K562 (cell line): ENCODE results near the gene OXNAD1. TPM values are rescaled to one million over a fixed set of nuclear protein-coding genes. Genes with fewer than 3 reads are reported as not detected.
A peak's percentile ranks its signal among the peaks of the same experiment; 100 is the strongest.

Experiments
- CHD4 ChIP-seq: fragments of 200-600 bp; sonication (generic); IDR thresholded peaks from 3 replicates; pipeline ENCODE4 v1.6.1; 2012; ENCODE audit warnings: low read depth, mild to moderate bottlenecking, mixed read lengths, low read length, inconsistent platforms; ENCODE audit not compliant: insufficient read depth, insufficient replicate concordance, poor library complexity, severe bottlenecking
- CREM ChIP-seq: IDR thresholded peaks from 2 replicates; pipeline ENCODE4 v1.6.1; 2014; ENCODE audit warnings: antibody characterized with exemption, low read depth
- RAD51 ChIP-seq: fragments of 450-650 bp; IDR thresholded peaks from 2 replicates; pipeline ENCODE4 v1.7.1; 2016; ENCODE audit warnings: low read depth, mild to moderate bottlenecking, borderline replicate concordance
- RFX5 ChIP-seq: IDR thresholded peaks from 2 replicates; pipeline ENCODE4 v1.6.1; 2011; ENCODE audit warnings: low read depth, mild to moderate bottlenecking, improper control_type of control experiment, low read length
- SMARCA5 ChIP-seq: fragments of 450-650 bp; IDR thresholded peaks from 2 replicates; pipeline ENCODE4 v1.6.1; 2016
- ZNF436 ChIP-seq: fragments of 250-450, 450-650 bp; sonication (Bioruptor Pico); formaldehyde crosslinking; IDR thresholded peaks from 2 replicates; pipeline ENCODE4 v1.7.0; 2020; ENCODE audit warnings: mild to moderate bottlenecking
- ZNF57 ChIP-seq: fragments of 450-650 bp; formaldehyde crosslinking; IDR thresholded peaks from 2 replicates; pipeline ENCODE4 v1.4.0; 2020; ENCODE audit warnings: mild to moderate bottlenecking, moderate library complexity
- polyA plus RNA-seq, 8 experiments: library from polyadenylated mRNA; depleted of rRNA in 4 of 8; stranded (reverse) in 5 of 8; unstranded in 3 of 8; fragments of >200 nt; fragmentation: Nextera tagmentation in 2 of 8; fragmentation: Illumina TruSeq in 1 of 8; extraction: Ambion mirVana in 2 of 8; extraction: Trizol in 1 of 8; gene quantifications; 2 replicates each; pipeline versions ENCODE4 v1.2.1 to v1.2.3, GENCODE V29; 2011 to 2014; ENCODE audit warnings: inconsistent platforms in 1 of 8, missing spikeins in 1 of 8
- total RNA-seq, 7 experiments: library from RNA; depleted of rRNA in 6 of 7; stranded (reverse); fragments of >200 nt in 6 of 7; fragmentation: Illumina TruSeq in 2 of 7; extraction: Trizol in 2 of 7; gene quantifications; 2 replicates each; pipeline versions ENCODE4 v1.2.1 to v1.2.3, GENCODE V29; 2011 to 2021; ENCODE audit warnings: low replicate concordance in 1 of 7
- TF ChIP-seq, protein P1 (sequence below): sonication (generic); formaldehyde crosslinking; IDR thresholded peaks from 2 replicates; pipeline ENCODE4 v1.8.1; 2023; ENCODE audit warnings: mild to moderate bottlenecking, missing genetic modification reagents
- TF ChIP-seq, protein P2 (sequence below), 3 experiments: IDR thresholded peaks in 2 of 3; conservative IDR thresholded peaks in 1 of 3; 2 replicates each; pipeline ENCODE4 v1.5.1; 2011 to 2012; ENCODE audit warnings: low read length in 3 of 3, mild to moderate bottlenecking in 3 of 3, control low read depth in 2 of 3, improper control_type of control experiment in 1 of 3, inconsistent platforms in 1 of 3, low read depth in 1 of 3, mixed read lengths in 1 of 3, moderate library complexity in 1 of 3; ENCODE audit not compliant: insufficient read depth in 2 of 3
- TF ChIP-seq, protein P3 (sequence below): sonication (generic); formaldehyde crosslinking; IDR thresholded peaks from 2 replicates; pipeline ENCODE4 v1.8.1; 2023; ENCODE audit warnings: mild to moderate bottlenecking, missing genetic modification reagents
- TF ChIP-seq, protein P4 (sequence below), 2 experiments: fragments of 450-650 bp; IDR thresholded peaks; 2 replicates each; pipeline ENCODE4 v1.6.1; 2018; ENCODE audit warnings: mild to moderate bottlenecking in 2 of 2, low read depth in 1 of 2; ENCODE audit not compliant: partially characterized antibody in 2 of 2
- TF ChIP-seq, protein P5 (sequence below): fragments of 450-650 bp; IDR thresholded peaks from 2 replicates; pipeline ENCODE4 v1.6.1; 2016; ENCODE audit warnings: mild to moderate bottlenecking

Gene OXNAD1
- total and polyA plus RNA-seq, 9 of the 15 experiments (the other 6 are each of a cell fraction or from before 2014, with no cell fraction given), result 12.8 to 44.4 (median 41.1) TPM

DNA sequence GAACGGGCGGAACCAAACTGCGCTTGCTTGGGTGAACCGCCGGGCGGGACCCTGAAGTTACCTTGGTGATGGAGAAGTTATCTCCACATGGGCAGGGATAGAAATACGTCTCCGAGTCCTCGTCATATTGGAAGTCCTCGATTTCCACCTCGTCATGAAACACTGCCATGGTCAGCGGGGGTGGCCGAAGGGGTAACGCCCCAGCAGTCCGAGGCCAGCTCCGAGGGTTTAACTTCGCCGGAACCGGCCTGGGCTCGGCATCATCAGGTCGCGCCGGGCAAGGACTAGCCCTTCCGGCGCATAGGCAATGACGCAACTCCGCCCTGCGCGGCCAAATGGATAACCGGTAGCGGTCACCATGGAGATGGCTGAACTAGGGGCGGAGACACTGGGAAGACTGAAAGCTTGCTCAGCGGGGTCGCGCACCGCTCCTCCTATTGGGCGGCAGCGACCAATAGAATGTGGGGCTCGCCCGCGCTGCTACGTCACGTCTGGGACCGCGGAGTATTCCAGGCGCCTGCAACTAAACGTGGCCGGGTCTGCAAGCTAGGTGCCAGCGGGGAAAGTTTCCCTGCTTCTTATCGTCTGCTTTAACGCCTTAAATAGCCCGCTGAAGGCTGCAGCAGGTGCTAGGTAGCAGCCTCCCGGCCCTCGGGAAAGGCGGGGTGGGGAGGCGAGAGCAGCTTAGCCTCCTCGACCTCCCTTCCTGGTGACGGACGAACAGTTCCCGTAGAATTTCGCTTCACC lies at the start of gene OXNAD1, which contains the start of gene DPH3 (continued):
- no peak for TF ChIP-seq CHD4
- TF ChIP-seq, protein P1, sequence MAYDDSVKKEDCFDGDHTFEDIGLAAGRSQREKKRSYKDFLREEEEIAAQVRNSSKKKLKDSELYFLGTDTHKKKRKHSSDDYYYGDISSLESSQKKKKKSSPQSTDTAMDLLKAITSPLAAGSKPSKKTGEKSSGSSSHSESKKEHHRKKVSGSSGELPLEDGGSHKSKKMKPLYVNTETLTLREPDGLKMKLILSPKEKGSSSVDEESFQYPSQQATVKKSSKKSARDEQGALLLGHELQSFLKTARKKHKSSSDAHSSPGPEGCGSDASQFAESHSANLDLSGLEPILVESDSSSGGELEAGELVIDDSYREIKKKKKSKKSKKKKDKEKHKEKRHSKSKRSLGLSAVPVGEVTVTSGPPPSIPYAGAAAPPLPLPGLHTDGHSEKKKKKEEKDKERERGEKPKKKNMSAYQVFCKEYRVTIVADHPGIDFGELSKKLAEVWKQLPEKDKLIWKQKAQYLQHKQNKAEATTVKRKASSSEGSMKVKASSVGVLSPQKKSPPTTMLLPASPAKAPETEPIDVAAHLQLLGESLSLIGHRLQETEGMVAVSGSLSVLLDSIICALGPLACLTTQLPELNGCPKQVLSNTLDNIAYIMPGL (CRISPR knock-in tag), result peak; percentile 63; the same call in 1 of the 2 replicates
- 0 out of 2 replicates have a peak, but pooled peaks have one; percentile 68 for TF ChIP-seq ZNF57 (CRISPR knock-in tag)
- TF ChIP-seq, protein P2, sequence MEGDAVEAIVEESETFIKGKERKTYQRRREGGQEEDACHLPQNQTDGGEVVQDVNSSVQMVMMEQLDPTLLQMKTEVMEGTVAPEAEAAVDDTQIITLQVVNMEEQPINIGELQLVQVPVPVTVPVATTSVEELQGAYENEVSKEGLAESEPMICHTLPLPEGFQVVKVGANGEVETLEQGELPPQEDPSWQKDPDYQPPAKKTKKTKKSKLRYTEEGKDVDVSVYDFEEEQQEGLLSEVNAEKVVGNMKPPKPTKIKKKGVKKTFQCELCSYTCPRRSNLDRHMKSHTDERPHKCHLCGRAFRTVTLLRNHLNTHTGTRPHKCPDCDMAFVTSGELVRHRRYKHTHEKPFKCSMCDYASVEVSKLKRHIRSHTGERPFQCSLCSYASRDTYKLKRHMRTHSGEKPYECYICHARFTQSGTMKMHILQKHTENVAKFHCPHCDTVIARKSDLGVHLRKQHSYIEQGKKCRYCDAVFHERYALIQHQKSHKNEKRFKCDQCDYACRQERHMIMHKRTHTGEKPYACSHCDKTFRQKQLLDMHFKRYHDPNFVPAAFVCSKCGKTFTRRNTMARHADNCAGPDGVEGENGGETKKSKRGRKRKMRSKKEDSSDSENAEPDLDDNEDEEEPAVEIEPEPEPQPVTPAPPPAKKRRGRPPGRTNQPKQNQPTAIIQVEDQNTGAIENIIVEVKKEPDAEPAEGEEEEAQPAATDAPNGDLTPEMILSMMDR (IDR thresholded peaks at IDR 0.05 in 2 of 3, conservative IDR thresholded peaks at IDR 0.05 in 1 of 3; ENCODE audit: insufficient read depth in 2 of 3, low read depth in 1 of 3, low read length in 3 of 3), result peak in 1 of 3 experiments; percentile 10; a peak in 1 of 6 replicates
- TF ChIP-seq, protein P3, sequence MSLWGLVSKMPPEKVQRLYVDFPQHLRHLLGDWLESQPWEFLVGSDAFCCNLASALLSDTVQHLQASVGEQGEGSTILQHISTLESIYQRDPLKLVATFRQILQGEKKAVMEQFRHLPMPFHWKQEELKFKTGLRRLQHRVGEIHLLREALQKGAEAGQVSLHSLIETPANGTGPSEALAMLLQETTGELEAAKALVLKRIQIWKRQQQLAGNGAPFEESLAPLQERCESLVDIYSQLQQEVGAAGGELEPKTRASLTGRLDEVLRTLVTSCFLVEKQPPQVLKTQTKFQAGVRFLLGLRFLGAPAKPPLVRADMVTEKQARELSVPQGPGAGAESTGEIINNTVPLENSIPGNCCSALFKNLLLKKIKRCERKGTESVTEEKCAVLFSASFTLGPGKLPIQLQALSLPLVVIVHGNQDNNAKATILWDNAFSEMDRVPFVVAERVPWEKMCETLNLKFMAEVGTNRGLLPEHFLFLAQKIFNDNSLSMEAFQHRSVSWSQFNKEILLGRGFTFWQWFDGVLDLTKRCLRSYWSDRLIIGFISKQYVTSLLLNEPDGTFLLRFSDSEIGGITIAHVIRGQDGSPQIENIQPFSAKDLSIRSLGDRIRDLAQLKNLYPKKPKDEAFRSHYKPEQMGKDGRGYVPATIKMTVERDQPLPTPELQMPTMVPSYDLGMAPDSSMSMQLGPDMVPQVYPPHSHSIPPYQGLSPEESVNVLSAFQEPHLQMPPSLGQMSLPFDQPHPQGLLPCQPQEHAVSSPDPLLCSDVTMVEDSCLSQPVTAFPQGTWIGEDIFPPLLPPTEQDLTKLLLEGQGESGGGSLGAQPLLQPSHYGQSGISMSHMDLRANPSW (CRISPR knock-in tag), result peak; percentile 37; the same call in 1 of the 2 replicates
- TF ChIP-seq ZNF436 (CRISPR knock-in tag), result no peak
- peak; percentile 99 for TF ChIP-seq CREM
- peak; percentile 80 for TF ChIP-seq RFX5
- TF ChIP-seq, protein P4, sequence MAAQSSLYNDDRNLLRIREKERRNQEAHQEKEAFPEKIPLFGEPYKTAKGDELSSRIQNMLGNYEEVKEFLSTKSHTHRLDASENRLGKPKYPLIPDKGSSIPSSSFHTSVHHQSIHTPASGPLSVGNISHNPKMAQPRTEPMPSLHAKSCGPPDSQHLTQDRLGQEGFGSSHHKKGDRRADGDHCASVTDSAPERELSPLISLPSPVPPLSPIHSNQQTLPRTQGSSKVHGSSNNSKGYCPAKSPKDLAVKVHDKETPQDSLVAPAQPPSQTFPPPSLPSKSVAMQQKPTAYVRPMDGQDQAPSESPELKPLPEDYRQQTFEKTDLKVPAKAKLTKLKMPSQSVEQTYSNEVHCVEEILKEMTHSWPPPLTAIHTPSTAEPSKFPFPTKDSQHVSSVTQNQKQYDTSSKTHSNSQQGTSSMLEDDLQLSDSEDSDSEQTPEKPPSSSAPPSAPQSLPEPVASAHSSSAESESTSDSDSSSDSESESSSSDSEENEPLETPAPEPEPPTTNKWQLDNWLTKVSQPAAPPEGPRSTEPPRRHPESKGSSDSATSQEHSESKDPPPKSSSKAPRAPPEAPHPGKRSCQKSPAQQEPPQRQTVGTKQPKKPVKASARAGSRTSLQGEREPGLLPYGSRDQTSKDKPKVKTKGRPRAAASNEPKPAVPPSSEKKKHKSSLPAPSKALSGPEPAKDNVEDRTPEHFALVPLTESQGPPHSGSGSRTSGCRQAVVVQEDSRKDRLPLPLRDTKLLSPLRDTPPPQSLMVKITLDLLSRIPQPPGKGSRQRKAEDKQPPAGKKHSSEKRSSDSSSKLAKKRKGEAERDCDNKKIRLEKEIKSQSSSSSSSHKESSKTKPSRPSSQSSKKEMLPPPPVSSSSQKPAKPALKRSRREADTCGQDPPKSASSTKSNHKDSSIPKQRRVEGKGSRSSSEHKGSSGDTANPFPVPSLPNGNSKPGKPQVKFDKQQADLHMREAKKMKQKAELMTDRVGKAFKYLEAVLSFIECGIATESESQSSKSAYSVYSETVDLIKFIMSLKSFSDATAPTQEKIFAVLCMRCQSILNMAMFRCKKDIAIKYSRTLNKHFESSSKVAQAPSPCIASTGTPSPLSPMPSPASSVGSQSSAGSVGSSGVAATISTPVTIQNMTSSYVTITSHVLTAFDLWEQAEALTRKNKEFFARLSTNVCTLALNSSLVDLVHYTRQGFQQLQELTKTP (IDR thresholded peaks at IDR 0.05; ENCODE audit: low read depth in 1 of 2, partially characterized antibody in 2 of 2), result peak in 1 of 2 experiments; percentile 41
- TF ChIP-seq, protein P5, sequence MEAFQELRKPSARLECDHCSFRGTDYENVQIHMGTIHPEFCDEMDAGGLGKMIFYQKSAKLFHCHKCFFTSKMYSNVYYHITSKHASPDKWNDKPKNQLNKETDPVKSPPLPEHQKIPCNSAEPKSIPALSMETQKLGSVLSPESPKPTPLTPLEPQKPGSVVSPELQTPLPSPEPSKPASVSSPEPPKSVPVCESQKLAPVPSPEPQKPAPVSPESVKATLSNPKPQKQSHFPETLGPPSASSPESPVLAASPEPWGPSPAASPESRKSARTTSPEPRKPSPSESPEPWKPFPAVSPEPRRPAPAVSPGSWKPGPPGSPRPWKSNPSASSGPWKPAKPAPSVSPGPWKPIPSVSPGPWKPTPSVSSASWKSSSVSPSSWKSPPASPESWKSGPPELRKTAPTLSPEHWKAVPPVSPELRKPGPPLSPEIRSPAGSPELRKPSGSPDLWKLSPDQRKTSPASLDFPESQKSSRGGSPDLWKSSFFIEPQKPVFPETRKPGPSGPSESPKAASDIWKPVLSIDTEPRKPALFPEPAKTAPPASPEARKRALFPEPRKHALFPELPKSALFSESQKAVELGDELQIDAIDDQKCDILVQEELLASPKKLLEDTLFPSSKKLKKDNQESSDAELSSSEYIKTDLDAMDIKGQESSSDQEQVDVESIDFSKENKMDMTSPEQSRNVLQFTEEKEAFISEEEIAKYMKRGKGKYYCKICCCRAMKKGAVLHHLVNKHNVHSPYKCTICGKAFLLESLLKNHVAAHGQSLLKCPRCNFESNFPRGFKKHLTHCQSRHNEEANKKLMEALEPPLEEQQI, result 0 out of 2 replicates have a peak, but pooled peaks have one; percentile 19
- no peak for TF ChIP-seq RAD51
- no peak for TF ChIP-seq SMARCA5
